K562 (cell line): ENCODE data around the gene BDKRB2.

Experiments
- BRF2 ChIP-seq: IDR thresholded peaks from 3 replicates; pipeline ENCODE4 v1.6.1; 2011; ENCODE audit warnings: borderline replicate concordance, mild to moderate bottlenecking; ENCODE audit not compliant: insufficient read length, insufficient read depth
- HEY1 ChIP-seq: fragments of 250-450 bp; sonication (Bioruptor Pico); IDR thresholded peaks from 2 replicates; pipeline ENCODE4 v1.5.0; 2020; ENCODE audit warnings: mild to moderate bottlenecking, moderate library complexity, borderline replicate concordance
- SRSF9 ChIP-seq: fragments of 200-400 bp; formaldehyde crosslinking; IDR thresholded peaks from 2 replicates; pipeline ENCODE4 v1.6.1; 2017; ENCODE audit warnings: low read depth, low read length, borderline replicate concordance
- TF ChIP-seq, protein P1 (sequence below): sonication (generic); formaldehyde crosslinking; IDR thresholded peaks from 2 replicates; pipeline ENCODE4 v1.9.0; 2022; ENCODE audit warnings: mild to moderate bottlenecking, missing genetic modification reagents

DNA sequence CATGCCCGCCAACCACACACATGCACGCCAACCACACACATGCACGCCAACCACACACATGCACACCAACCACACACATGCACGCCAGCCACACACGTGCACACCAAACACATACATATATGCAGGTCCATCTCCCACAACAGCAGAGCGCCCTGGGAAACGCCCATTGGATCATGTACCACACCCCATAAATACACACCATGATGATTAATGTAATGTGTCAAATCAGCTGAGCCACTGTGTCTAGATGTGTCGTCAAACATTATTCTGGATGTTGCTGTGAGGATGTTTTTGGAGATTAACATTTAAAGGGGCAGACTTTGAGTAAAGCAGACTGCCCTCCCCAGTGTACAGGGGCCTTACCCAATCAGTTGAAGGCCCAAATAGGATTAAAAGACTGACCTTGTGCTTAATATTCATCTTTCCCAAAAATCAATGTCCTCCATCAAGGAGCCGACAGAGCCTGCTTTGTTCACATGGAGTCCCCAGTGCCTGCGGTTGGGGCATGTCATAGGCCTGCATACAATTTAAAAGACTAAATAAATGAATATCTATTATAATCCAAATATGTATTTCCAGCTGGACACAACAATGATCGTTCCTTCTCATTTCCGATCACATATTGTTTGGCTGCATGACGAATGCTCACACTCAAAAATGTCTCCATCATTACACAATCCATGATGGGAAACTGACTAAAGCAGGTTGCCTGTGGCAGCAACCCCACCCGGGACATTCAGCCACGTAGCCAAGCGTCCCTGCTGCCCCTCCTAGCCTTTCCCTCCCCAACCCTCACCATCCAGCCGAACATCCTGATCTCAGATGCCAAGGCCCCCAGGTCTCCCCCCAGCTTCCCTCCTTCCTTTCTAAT lies 23.2 kb upstream of the BDKRB2 start:
- TF ChIP-seq BRF2: no peak
- TF ChIP-seq HEY1: no peak
- TF ChIP-seq, protein P1, sequence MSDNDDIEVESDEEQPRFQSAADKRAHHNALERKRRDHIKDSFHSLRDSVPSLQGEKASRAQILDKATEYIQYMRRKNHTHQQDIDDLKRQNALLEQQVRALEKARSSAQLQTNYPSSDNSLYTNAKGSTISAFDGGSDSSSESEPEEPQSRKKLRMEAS (CRISPR knock-in tag): no peak
- TF ChIP-seq SRSF9: no peak
